Activated CD8-positive, alpha-beta memory T cell treated with anti-CD3 and anti-CD28 coated beads for 36 hours (primary cell): ENCODE measurements around the gene OBSCN. TPM values are rescaled to one million over a fixed set of nuclear protein-coding genes. Genes with fewer than 3 reads are reported as not detected.

Source experiments
- CTCF ChIA-PET: fragments of 350-600 bp; sonication (Branson Sonifier 250); formaldehyde crosslinking; loops from one replicate; lab custom pipeline; 2021; ENCODE audit warnings: antibody characterized with exemption; lab: Charles Lee
- POLR2A ChIA-PET: fragments of 350-600 bp; sonication (Branson Sonifier 250); formaldehyde crosslinking; loops from one replicate; lab custom pipeline; 2021; ENCODE audit warnings: antibody characterized with exemption; lab: Charles Lee
- total RNA-seq, 2 experiments: library from RNA; stranded (reverse); gene quantifications; one replicate each; pipeline ENCODE4 v1.2.3, GENCODE V29; 2021

OBSCN gene
- total RNA-seq, 2 experiments from 2014 or later: 8.3 to 10.1 TPM

- ChIA-PET CTCF (interaction anchor here (1.1 to 1.5 kb wide), 3 partner anchors 50 to 193 kb away, joined by 5 read pairs; a partner anchor contains a TSS), POLR2A (interaction anchor here (0.7 to 3.0 kb wide), 14 partner anchors 8 to 1799 kb away, joined by 3 to 19 read pairs (median 6); a partner anchor contains a TSS)
Observed at GRCh38 chr1:228407106-228408040, 199.5 kb downstream of the OBSCN start.

- ChIA-PET CTCF (no interaction called here), POLR2A (interaction anchor here (2.1 kb wide), 1 partner anchor 49 kb away, joined by 14 read pairs; a partner anchor contains a TSS)
Observed at GRCh38 chr1:228408041-228408868, 200.4 kb downstream of the OBSCN start.

GRCh38 chr1:228408869-228409805 is 201.3 kb downstream of the OBSCN start:
- ChIA-PET POLR2A (no interaction called here), CTCF (no interaction called here)

- ChIA-PET CTCF (no interaction called here), POLR2A (no interaction called here)
Observed at GRCh38 chr1:228410015-228410414, 202.2 kb downstream of the OBSCN start.

- POLR2A ChIA-PET: no interaction called here
- CTCF ChIA-PET: no interaction called here
Observed at GRCh38 chr1:228410671-228411070, 202.8 kb downstream of the OBSCN start.

- ChIA-PET CTCF (interaction anchor here (1.3 kb wide), 1 partner anchor 13 kb away, joined by 3 read pairs; no protein-coding TSS in a partner anchor), POLR2A (no interaction called here)
Observed at GRCh38 chr1:228411121-228411520, 203.3 kb downstream of the OBSCN start.

GRCh38 chr1:228411548-228412430 is 203.9 kb downstream of the OBSCN start:
- ChIA-PET CTCF (interaction anchor here (1.3 kb wide), 1 partner anchor 12 kb away, joined by 3 read pairs; no protein-coding TSS in a partner anchor), POLR2A (no interaction called here)

- CTCF ChIA-PET: no interaction called here
- POLR2A ChIA-PET: no interaction called here
Observed at GRCh38 chr1:228413241-228414010, 205.6 kb downstream of the OBSCN start.

- POLR2A ChIA-PET: interaction anchor here (0.8 kb wide), 1 partner anchor 8 kb away, joined by 5 read pairs; the partner anchor contains the start of gene TRIM11
- CTCF ChIA-PET: interaction anchor here (1.0 kb wide), 1 partner anchor 41 kb away, joined by 3 read pairs; no protein-coding TSS in a partner anchor
Observed at GRCh38 chr1:228414511-228415211, 206.8 kb downstream of the OBSCN start.

- ChIA-PET CTCF (interaction anchor here (1.0 kb wide), 1 partner anchor 40 kb away, joined by 3 read pairs; no protein-coding TSS in a partner anchor), POLR2A (interaction anchor here (0.8 kb wide), 1 partner anchor 8 kb away, joined by 5 read pairs; the partner anchor contains the start of gene TRIM11)
Observed at GRCh38 chr1:228415221-228415620, 207.4 kb downstream of the OBSCN start.

GRCh38 chr1:228415853-228416216 is 208.0 kb downstream of the OBSCN start:
- CTCF ChIA-PET: no interaction called here
- POLR2A ChIA-PET: interaction anchor here (0.5 to 0.8 kb wide), 2 partner anchors 9 to 17 kb away, joined by 3 to 5 read pairs; partner anchors contain the start of gene TRIM11

GRCh38 chr1:228416217-228416933 is 208.5 kb downstream of the OBSCN start, which contains the start of gene TRIM17:
TSS of gene TRIM17 (minus strand) at chr1:228416861. CDS start at chr1:228415072, 1,789 bp downstream.
- POLR2A ChIA-PET: interaction anchor here (0.5 to 0.7 kb wide), 2 partner anchors 16 to 677 kb away, joined by 3 read pairs; no protein-coding TSS in a partner anchor
- CTCF ChIA-PET: no interaction called here

- ChIA-PET CTCF (no interaction called here), POLR2A (interaction anchor here (0.7 kb wide), 1 partner anchor 676 kb away, joined by 3 read pairs; no protein-coding TSS in a partner anchor)
Observed at GRCh38 chr1:228417061-228417460, 209.2 kb downstream of the OBSCN start.

GRCh38 chr1:228417483-228418203 is 209.8 kb downstream of the OBSCN start:
- ChIA-PET POLR2A (no interaction called here), CTCF (no interaction called here)
